WTC11 (cell line): Measurements from ENCODE around the gene DNAJC25. TPM values are rescaled to one million over a fixed set of nuclear protein-coding genes. Genes with fewer than 3 reads are reported as not detected.

ENCODE experiments used
- ATAC-seq: fragments of 200-7000 bp; cut with Tn5 transposase; 2 replicates; pipeline ENCODE4 v1.10.0; 2021; ENCODE audit warnings: mild to moderate bottlenecking, moderate library complexity
- CTCF ChIA-PET: fragments of 300-600 bp; sonication (Branson Sonifier 250); formaldehyde crosslinking; loops from one replicate; lab custom pipeline; 2021; ENCODE audit warnings: antibody characterized with exemption; lab: Charles Lee
- POLR2A ChIA-PET: fragments of 350-600 bp; sonication (Branson Sonifier 250); formaldehyde crosslinking; loops from one replicate; lab custom pipeline; 2021; ENCODE audit warnings: antibody characterized with exemption; lab: Charles Lee
- DNase-seq: peaks from one replicate; pipeline ENCODE4 v3.0.0; 2021; ENCODE audit warnings: low spot score
- H3K27ac Mint-ChIP-seq: 2 replicates; pipeline ENCODE4 v1.8.0; 2021; ENCODE audit warnings: mixed read lengths
- H3K27me3 Mint-ChIP-seq: 2 replicates; pipeline ENCODE4 v1.8.0; 2021; ENCODE audit warnings: low read depth, mild to moderate bottlenecking, moderate library complexity, mixed read lengths
- H3K36me3 Mint-ChIP-seq: 2 replicates; pipeline ENCODE4 v1.8.0; 2021; ENCODE audit warnings: mixed read lengths
- H3K4me1 Mint-ChIP-seq: 2 replicates; pipeline ENCODE4 v1.8.0; 2022; ENCODE audit warnings: mixed read lengths
- H3K4me3 Mint-ChIP-seq: 2 replicates; pipeline ENCODE4 v1.8.0; 2021; ENCODE audit warnings: mild to moderate bottlenecking, moderate library complexity, mixed read lengths
- H3K9me3 Mint-ChIP-seq: 2 replicates; pipeline ENCODE4 v1.8.0; 2021; ENCODE audit warnings: mixed read lengths
- CREB1 ChIP-seq: sonication (generic); formaldehyde crosslinking; IDR thresholded peaks from 2 replicates; pipeline ENCODE4 v1.8.0; 2023; ENCODE audit warnings: mild to moderate bottlenecking, missing genetic modification reagents
- CREM ChIP-seq: sonication (generic); formaldehyde crosslinking; IDR thresholded peaks from 2 replicates; pipeline ENCODE4 v1.8.1; 2022; ENCODE audit warnings: mild to moderate bottlenecking, missing genetic modification reagents, moderate library complexity
- GABPB1 ChIP-seq: sonication (generic); formaldehyde crosslinking; IDR thresholded peaks from 2 replicates; pipeline ENCODE4 v1.8.1; 2023; ENCODE audit warnings: mild to moderate bottlenecking, missing genetic modification reagents
- HMGA2 ChIP-seq: fragments of 250-450 bp; sonication (Bioruptor Pico); IDR thresholded peaks from 2 replicates; pipeline ENCODE4 v1.4.0; 2021; ENCODE audit warnings: mild to moderate bottlenecking, moderate library complexity
- JUN ChIP-seq: sonication (generic); formaldehyde crosslinking; IDR thresholded peaks from 2 replicates; pipeline ENCODE4 v1.8.0; 2023; ENCODE audit warnings: mild to moderate bottlenecking, missing genetic modification reagents
- MYBL2 ChIP-seq: sonication (generic); formaldehyde crosslinking; IDR thresholded peaks from 2 replicates; pipeline ENCODE4 v1.8.1; 2023; ENCODE audit warnings: mild to moderate bottlenecking, moderate library complexity, missing genetic modification reagents
- NFATC4 ChIP-seq: fragments of 250-450 bp; sonication (Bioruptor Pico); IDR thresholded peaks from 2 replicates; pipeline ENCODE4 v1.9.0; 2021; ENCODE audit warnings: mild to moderate bottlenecking
- NFYB ChIP-seq: sonication (generic); formaldehyde crosslinking; conservative IDR thresholded peaks from 2 replicates; pipeline ENCODE4 v1.8.0; 2022; ENCODE audit warnings: low read depth, missing genetic modification reagents
- RELA ChIP-seq: sonication (generic); formaldehyde crosslinking; IDR thresholded peaks from 2 replicates; pipeline ENCODE4 v1.8.1; 2022; ENCODE audit warnings: missing genetic modification reagents, mild to moderate bottlenecking, borderline replicate concordance
- TCF7 ChIP-seq: sonication (generic); formaldehyde crosslinking; IDR thresholded peaks from 2 replicates; pipeline ENCODE4 v1.8.0; 2022; ENCODE audit warnings: mild to moderate bottlenecking, low read depth, missing genetic modification reagents, moderate library complexity
- TEAD1 ChIP-seq: sonication (generic); formaldehyde crosslinking; IDR thresholded peaks from 2 replicates; pipeline ENCODE4 v1.8.0; 2022; ENCODE audit warnings: mild to moderate bottlenecking, missing genetic modification reagents
- ZNF138 ChIP-seq: sonication (generic); formaldehyde crosslinking; conservative IDR thresholded peaks from 2 replicates; pipeline ENCODE4 v1.8.1; 2022; ENCODE audit warnings: mild to moderate bottlenecking, moderate library complexity, missing genetic modification reagents
- total RNA-seq: library from RNA; stranded (reverse); gene quantifications from 3 replicates; pipeline ENCODE4 v1.2.3, GENCODE V29; 2021
- TF ChIP-seq, protein P1 (sequence below): sonication (generic); formaldehyde crosslinking; IDR thresholded peaks from 2 replicates; pipeline ENCODE4 v1.8.0; 2022; ENCODE audit warnings: mild to moderate bottlenecking, missing genetic modification reagents
- TF ChIP-seq, protein P2 (sequence below): fragments of 250-450 bp; sonication (Bioruptor Pico); conservative IDR thresholded peaks from 2 replicates; pipeline ENCODE4 v1.9.0; 2021; ENCODE audit warnings: mild to moderate bottlenecking
- TF ChIP-seq, protein P3 (sequence below): sonication (generic); formaldehyde crosslinking; IDR thresholded peaks from 2 replicates; pipeline ENCODE4 v1.8.0; 2022; ENCODE audit warnings: mild to moderate bottlenecking, missing genetic modification reagents
- TF ChIP-seq, protein P4 (sequence below): fragments of 250-450 bp; sonication (Bioruptor Pico); IDR thresholded peaks from 2 replicates; pipeline ENCODE4 v1.8.0; 2021; ENCODE audit warnings: mild to moderate bottlenecking
- TF ChIP-seq, protein P5 (sequence below): sonication (generic); formaldehyde crosslinking; IDR thresholded peaks from 2 replicates; pipeline ENCODE4 v1.8.0; 2023; ENCODE audit warnings: missing genetic modification reagents, mild to moderate bottlenecking, borderline replicate concordance
- TF ChIP-seq, protein P6 (sequence below): fragments of 250-450 bp; sonication (Bioruptor Pico); IDR thresholded peaks from 2 replicates; pipeline ENCODE4 v1.9.0; 2021; ENCODE audit warnings: mild to moderate bottlenecking, borderline replicate concordance
- TF ChIP-seq, protein P7 (sequence below): sonication (generic); formaldehyde crosslinking; conservative IDR thresholded peaks from 2 replicates; pipeline ENCODE4 v1.8.1; 2022; ENCODE audit warnings: mild to moderate bottlenecking, missing genetic modification reagents
- TF ChIP-seq, protein P8 (sequence below): sonication (generic); formaldehyde crosslinking; IDR thresholded peaks from 2 replicates; pipeline ENCODE4 v1.8.0; 2022; ENCODE audit warnings: mild to moderate bottlenecking, missing genetic modification reagents

The DNAJC25 gene
- total RNA-seq, 1 experiment from 2014 or later = 7.4 TPM

DNA sequence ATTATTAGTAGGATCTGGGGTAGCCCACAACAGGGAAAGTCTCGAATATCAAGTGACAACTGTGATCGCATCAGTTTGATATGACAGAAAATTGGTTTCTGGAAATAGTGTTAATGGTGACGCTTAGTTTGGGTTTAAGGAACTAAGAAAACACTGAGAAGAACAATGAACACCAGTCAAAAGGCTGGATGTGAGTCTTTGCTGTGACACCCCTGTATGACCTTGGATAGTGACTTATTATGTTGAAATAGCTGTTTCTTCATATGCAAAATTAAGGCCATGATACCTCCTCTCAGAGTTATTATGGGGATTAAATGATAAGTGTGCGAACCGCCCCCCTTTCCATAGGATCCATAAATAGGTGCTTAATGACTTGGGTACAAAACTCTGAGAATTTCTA, 926 bp downstream of the DNAJC25 start (continued):
- TF ChIP-seq ZNF138 (CRISPR knock-in tag) = no peak
- no peak for TF ChIP-seq HMGA2 (CRISPR knock-in tag)
- TF ChIP-seq, protein P1, sequence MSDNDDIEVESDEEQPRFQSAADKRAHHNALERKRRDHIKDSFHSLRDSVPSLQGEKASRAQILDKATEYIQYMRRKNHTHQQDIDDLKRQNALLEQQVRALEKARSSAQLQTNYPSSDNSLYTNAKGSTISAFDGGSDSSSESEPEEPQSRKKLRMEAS (CRISPR knock-in tag) = no peak
- no peak for TF ChIP-seq CREB1 (CRISPR knock-in tag)
- no peak for TF ChIP-seq CREM (CRISPR knock-in tag)
- TF ChIP-seq, protein P2, sequence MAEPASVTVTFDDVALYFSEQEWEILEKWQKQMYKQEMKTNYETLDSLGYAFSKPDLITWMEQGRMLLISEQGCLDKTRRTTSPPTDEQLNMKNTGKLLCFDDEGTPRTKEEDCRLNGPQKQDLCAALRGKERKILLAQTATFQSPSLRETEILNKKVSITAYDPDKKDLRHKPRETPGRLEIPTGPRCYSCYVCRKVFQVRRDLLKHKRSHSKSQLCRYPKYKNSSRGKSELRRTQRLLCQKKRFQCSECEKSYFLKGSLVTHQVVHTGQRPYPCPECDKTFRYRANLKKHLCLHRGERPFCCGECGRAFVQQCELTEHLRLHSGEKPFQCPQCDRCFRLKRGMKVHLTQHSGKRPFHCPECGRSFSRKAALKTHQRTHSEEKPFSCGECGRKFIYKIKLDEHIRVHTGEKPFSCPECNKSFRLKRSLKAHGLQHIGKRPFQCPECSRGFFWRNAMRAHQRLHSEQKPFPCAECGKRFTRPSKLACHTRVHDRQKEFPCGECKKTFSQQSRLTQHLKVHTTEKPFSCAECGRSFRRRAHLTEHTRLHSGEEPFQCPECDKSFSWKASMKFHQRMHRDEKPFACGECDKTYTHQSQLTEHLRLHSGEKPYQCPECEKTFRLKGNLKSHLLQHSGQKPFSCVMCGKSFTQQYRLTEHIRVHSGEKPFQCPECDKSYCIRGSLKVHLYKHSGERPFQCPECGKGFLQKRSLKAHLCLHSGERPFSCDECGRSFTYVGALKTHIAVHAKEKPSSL (CRISPR knock-in tag) = no peak
- TF ChIP-seq, protein P3, sequence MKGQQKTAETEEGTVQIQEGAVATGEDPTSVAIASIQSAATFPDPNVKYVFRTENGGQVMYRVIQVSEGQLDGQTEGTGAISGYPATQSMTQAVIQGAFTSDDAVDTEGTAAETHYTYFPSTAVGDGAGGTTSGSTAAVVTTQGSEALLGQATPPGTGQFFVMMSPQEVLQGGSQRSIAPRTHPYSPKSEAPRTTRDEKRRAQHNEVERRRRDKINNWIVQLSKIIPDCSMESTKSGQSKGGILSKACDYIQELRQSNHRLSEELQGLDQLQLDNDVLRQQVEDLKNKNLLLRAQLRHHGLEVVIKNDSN = no peak
- no peak for TF ChIP-seq MYBL2 (CRISPR knock-in tag)
- no peak for TF ChIP-seq GABPB1 (CRISPR knock-in tag)
- TF ChIP-seq, protein P4, sequence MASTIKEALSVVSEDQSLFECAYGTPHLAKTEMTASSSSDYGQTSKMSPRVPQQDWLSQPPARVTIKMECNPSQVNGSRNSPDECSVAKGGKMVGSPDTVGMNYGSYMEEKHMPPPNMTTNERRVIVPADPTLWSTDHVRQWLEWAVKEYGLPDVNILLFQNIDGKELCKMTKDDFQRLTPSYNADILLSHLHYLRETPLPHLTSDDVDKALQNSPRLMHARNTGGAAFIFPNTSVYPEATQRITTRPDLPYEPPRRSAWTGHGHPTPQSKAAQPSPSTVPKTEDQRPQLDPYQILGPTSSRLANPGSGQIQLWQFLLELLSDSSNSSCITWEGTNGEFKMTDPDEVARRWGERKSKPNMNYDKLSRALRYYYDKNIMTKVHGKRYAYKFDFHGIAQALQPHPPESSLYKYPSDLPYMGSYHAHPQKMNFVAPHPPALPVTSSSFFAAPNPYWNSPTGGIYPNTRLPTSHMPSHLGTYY (CRISPR knock-in tag) = no peak
- no peak for TF ChIP-seq TEAD1 (CRISPR knock-in tag)
- no peak for TF ChIP-seq JUN (CRISPR knock-in tag)

DNA sequence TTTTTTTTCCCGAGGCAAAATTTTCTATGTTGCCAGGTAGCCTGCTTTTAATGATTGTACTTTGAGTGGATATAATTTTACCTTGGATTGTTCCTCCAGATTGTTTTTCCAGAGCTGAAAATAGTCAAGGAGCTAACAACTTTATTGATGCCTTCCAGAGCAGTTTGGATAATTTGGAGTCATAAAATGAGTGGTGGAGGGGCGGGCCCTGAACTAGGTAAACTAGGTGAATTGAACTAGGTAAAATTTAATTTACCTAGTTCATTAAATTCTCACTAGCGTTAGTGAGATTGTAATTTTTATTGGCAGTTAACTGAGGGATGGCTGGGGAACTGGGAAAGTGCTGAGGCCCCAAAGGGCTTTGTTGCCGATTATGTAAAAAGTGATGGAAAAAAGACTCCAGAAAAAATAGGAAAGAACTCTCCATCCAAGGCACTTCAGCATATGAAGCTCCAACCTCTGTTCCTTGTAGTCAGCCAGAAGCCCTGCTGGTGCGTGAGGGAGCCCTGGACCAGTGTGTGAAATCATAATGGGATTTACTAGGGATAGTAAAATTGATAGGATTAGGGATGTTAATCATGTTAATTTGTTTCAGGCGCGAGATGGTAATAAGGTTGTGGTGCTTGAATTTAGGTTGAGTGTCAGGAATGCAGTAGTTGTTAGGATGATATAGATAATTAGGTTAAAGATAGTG, 1.7 kb downstream of the DNAJC25 start:
- no peaks in the 10 kb centered on the region; the same call in 1 of the 2 replicates for H3K27me3 Mint-ChIP-seq
- H3K4me1 Mint-ChIP-seq = peaks cover 24% of the 10 kb centered on the region
- H3K9me3 Mint-ChIP-seq = no peaks in the 10 kb centered on the region
- ATAC-seq (no peak), DNase-seq (no peak)
- H3K36me3 Mint-ChIP-seq = no peaks in the 10 kb centered on the region; the same call in 1 of the 2 replicates
- peak overlapping the region; percentile 95 for H3K4me3 Mint-ChIP-seq
- ChIA-PET CTCF (no interaction called here), POLR2A (interaction anchor here (0.7 kb wide), 1 partner anchor 105 kb away, joined by 3 read pairs; no protein-coding TSS in a partner anchor)
- no peak overlapping the region; the same call in 1 of the 2 replicates for H3K27ac Mint-ChIP-seq
- no peak for TF ChIP-seq GABPB1 (CRISPR knock-in tag)
- no peak for TF ChIP-seq RELA (CRISPR knock-in tag)
- TF ChIP-seq, protein P5, sequence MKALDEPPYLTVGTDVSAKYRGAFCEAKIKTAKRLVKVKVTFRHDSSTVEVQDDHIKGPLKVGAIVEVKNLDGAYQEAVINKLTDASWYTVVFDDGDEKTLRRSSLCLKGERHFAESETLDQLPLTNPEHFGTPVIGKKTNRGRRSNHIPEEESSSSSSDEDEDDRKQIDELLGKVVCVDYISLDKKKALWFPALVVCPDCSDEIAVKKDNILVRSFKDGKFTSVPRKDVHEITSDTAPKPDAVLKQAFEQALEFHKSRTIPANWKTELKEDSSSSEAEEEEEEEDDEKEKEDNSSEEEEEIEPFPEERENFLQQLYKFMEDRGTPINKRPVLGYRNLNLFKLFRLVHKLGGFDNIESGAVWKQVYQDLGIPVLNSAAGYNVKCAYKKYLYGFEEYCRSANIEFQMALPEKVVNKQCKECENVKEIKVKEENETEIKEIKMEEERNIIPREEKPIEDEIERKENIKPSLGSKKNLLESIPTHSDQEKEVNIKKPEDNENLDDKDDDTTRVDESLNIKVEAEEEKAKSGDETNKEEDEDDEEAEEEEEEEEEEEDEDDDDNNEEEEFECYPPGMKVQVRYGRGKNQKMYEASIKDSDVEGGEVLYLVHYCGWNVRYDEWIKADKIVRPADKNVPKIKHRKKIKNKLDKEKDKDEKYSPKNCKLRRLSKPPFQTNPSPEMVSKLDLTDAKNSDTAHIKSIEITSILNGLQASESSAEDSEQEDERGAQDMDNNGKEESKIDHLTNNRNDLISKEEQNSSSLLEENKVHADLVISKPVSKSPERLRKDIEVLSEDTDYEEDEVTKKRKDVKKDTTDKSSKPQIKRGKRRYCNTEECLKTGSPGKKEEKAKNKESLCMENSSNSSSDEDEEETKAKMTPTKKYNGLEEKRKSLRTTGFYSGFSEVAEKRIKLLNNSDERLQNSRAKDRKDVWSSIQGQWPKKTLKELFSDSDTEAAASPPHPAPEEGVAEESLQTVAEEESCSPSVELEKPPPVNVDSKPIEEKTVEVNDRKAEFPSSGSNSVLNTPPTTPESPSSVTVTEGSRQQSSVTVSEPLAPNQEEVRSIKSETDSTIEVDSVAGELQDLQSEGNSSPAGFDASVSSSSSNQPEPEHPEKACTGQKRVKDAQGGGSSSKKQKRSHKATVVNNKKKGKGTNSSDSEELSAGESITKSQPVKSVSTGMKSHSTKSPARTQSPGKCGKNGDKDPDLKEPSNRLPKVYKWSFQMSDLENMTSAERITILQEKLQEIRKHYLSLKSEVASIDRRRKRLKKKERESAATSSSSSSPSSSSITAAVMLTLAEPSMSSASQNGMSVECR (CRISPR knock-in tag) = no peak
- no peak for TF ChIP-seq NFATC4
- TF ChIP-seq, protein P6, sequence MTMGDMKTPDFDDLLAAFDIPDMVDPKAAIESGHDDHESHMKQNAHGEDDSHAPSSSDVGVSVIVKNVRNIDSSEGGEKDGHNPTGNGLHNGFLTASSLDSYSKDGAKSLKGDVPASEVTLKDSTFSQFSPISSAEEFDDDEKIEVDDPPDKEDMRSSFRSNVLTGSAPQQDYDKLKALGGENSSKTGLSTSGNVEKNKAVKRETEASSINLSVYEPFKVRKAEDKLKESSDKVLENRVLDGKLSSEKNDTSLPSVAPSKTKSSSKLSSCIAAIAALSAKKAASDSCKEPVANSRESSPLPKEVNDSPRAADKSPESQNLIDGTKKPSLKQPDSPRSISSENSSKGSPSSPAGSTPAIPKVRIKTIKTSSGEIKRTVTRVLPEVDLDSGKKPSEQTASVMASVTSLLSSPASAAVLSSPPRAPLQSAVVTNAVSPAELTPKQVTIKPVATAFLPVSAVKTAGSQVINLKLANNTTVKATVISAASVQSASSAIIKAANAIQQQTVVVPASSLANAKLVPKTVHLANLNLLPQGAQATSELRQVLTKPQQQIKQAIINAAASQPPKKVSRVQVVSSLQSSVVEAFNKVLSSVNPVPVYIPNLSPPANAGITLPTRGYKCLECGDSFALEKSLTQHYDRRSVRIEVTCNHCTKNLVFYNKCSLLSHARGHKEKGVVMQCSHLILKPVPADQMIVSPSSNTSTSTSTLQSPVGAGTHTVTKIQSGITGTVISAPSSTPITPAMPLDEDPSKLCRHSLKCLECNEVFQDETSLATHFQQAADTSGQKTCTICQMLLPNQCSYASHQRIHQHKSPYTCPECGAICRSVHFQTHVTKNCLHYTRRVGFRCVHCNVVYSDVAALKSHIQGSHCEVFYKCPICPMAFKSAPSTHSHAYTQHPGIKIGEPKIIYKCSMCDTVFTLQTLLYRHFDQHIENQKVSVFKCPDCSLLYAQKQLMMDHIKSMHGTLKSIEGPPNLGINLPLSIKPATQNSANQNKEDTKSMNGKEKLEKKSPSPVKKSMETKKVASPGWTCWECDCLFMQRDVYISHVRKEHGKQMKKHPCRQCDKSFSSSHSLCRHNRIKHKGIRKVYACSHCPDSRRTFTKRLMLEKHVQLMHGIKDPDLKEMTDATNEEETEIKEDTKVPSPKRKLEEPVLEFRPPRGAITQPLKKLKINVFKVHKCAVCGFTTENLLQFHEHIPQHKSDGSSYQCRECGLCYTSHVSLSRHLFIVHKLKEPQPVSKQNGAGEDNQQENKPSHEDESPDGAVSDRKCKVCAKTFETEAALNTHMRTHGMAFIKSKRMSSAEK (CRISPR knock-in tag) = no peak
- TF ChIP-seq, protein P7, sequence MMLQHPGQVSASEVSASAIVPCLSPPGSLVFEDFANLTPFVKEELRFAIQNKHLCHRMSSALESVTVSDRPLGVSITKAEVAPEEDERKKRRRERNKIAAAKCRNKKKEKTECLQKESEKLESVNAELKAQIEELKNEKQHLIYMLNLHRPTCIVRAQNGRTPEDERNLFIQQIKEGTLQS = no peak
- TF ChIP-seq, protein P8, sequence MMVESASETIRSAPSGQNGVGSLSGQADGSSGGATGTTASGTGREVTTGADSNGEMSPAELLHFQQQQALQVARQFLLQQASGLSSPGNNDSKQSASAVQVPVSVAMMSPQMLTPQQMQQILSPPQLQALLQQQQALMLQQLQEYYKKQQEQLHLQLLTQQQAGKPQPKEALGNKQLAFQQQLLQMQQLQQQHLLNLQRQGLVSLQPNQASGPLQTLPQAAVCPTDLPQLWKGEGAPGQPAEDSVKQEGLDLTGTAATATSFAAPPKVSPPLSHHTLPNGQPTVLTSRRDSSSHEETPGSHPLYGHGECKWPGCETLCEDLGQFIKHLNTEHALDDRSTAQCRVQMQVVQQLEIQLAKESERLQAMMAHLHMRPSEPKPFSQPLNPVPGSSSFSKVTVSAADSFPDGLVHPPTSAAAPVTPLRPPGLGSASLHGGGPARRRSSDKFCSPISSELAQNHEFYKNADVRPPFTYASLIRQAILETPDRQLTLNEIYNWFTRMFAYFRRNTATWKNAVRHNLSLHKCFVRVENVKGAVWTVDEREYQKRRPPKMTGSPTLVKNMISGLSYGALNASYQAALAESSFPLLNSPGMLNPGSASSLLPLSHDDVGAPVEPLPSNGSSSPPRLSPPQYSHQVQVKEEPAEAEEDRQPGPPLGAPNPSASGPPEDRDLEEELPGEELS = no peak
- no peak for TF ChIP-seq ZNF138 (CRISPR knock-in tag)
- TF ChIP-seq NFYB (CRISPR knock-in tag) = no peak
- no peak for TF ChIP-seq TCF7 (CRISPR knock-in tag)
